ACC112 (cell line): ENCODE measurements around the gene MPPED2.

ENCODE experiments used
- H2AFZ ChIP-seq: fragments of 200-600 bp; sonication (generic); one replicate; pipeline ENCODE4 v1.6.0; 2017; ENCODE audit warnings: antibody characterized with exemption, low read length; ENCODE audit not compliant: unreplicated experiment
- H3K27ac ChIP-seq: fragments of 200-600 bp; sonication (generic); 2 replicates; pipeline ENCODE4 v1.5.1; 2014; ENCODE audit warnings: low read depth, mild to moderate bottlenecking, antibody characterized with exemption, low read length, moderate library complexity
- H3K27me3 ChIP-seq: fragments of 200-600 bp; sonication (generic); 2 replicates; pipeline ENCODE4 v1.6.1; 2014; ENCODE audit warnings: mild to moderate bottlenecking, antibody characterized with exemption, low read length, moderate library complexity, mixed read lengths; ENCODE audit not compliant: insufficient read depth
- H3K36me3 ChIP-seq: fragments of 200-600 bp; sonication (generic); 2 replicates; pipeline ENCODE4 v1.6.1; 2016; ENCODE audit warnings: mild to moderate bottlenecking, antibody characterized with exemption, low read length, moderate library complexity, mixed read lengths; ENCODE audit not compliant: insufficient read depth
- H3K4me1 ChIP-seq: fragments of 200-600 bp; sonication (generic); one replicate; pipeline ENCODE4 v1.6.1; 2016; ENCODE audit warnings: low read length, mixed read lengths; ENCODE audit not compliant: insufficient read depth, unreplicated experiment, control insufficient read depth
- H3K4me3 ChIP-seq: fragments of 200-600 bp; sonication (generic); 2 replicates; pipeline ENCODE4 v1.5.1; 2014; ENCODE audit warnings: mild to moderate bottlenecking, low read depth, low read length
- H3K79me2 ChIP-seq: fragments of 200-600 bp; sonication (generic); one replicate; pipeline ENCODE4 v1.6.0; 2016; ENCODE audit warnings: low read length; ENCODE audit not compliant: control insufficient read depth, unreplicated experiment, insufficient read depth

The MPPED2 gene

DNA sequence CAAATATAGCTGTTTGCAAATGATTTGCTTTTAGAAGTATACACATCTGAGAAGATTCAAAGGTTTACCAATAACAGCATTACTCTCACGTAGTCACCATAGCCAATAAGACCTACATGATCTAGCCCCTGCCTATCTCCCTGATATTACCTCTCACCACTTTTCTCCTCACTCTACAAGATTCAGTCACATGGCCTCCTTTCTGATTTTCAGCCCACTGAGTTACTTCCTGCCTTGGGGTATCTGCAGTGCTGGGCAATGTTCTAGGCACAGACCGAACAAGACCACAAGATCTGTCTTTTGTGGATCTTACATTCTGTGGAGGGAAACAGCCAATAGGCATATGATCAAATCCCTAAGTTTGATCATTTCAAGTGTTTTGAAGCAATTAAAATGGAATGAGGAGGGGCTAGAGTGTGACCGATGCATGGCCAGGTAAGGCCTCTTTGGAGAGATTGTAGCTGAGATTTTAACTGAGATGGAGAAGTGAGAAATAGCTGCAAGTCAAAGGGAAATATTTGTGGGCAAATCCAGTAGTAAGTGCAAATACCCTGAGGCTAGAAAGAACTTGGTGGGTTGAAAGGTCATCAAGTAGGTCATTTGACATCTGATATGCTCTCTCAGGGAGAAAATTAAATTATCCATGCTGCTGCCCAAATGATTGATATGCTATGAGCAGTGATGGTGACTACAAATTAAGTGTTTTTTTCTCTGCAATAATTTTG, 220.2 kb downstream of the MPPED2 start:
- Histone ChIP-seq H3K27ac (no peak overlapping the region), H3K27me3 (peaks cover 23% of the 10 kb centered on the region), H2AFZ (no peak overlapping the region)

DNA sequence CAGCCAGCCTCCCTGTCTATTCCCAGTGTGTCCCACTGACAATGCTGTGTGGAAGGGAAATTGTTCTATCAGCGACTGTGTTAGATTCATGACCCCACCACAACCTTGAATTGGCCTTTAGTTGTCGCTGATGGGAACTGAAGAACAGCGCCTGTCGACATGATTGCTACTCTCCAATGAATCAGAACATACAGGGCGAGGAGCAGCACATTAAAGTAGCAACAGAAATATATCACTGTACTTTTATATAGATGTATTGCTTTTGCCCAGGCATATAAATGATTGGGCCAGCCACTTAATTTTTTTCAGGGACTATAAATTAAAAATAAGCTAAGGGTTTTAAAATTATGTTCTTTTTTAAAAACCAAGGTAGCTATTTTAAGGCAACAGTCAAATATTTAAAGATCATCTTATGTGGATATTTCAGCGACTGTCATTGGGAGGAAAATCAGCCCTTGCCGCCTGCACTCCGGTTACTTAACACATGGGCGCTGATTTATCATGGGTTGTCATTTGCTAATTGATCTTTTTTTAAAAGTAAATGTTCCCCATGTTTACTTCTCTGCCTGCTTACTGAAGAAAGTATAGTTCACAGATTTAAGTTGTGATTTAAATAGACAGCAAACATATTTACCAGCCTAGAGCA, 221.2 kb downstream of the MPPED2 start:
- no peaks in the 10 kb centered on the region for H3K4me1 ChIP-seq
- H2AFZ ChIP-seq, result no peak overlapping the region
- peaks cover 25% of the 10 kb centered on the region for H3K27me3 ChIP-seq
- no peaks in the 10 kb centered on the region for H3K79me2 ChIP-seq
- no peaks in the 10 kb centered on the region for H3K36me3 ChIP-seq
- no peak overlapping the region for H3K4me3 ChIP-seq
- H3K27ac ChIP-seq, result no peak overlapping the region

More for the DNA sequence above, 220.2 kb downstream of the MPPED2 start:
- no peaks in the 10 kb centered on the region for H3K4me1 ChIP-seq
- no peak overlapping the region for H3K4me3 ChIP-seq
- H3K36me3 ChIP-seq, result no peaks in the 10 kb centered on the region
- no peaks in the 10 kb centered on the region for H3K79me2 ChIP-seq

GRCh38 chr11:30364139-30364836, 221.9 kb downstream of the MPPED2 start:
- no peak overlapping the region for H3K27ac ChIP-seq
- no peak overlapping the region for H2AFZ ChIP-seq
- H3K36me3 ChIP-seq, result no peaks in the 10 kb centered on the region
- H3K4me3 ChIP-seq, result no peak overlapping the region
- H3K4me1 ChIP-seq, result no peaks in the 10 kb centered on the region
- peaks cover 31% of the 10 kb centered on the region for H3K27me3 ChIP-seq
- no peaks in the 10 kb centered on the region for H3K79me2 ChIP-seq

GRCh38 chr11:30360741-30361140, 225.4 kb downstream of the MPPED2 start:
- Histone ChIP-seq H2AFZ (no peak overlapping the region), H3K36me3 (no peaks in the 10 kb centered on the region), H3K4me3 (no peak overlapping the region), H3K79me2 (no peaks in the 10 kb centered on the region), H3K27ac (no peak overlapping the region), H3K4me1 (no peaks in the 10 kb centered on the region), H3K27me3 (peaks cover 60% of the 10 kb centered on the region)
